Osteoblast (primary cell): ENCODE data around the gene PTPN3. TPM values are rescaled to one million over a fixed set of nuclear protein-coding genes. Genes with fewer than 3 reads are reported as not detected.

Experiments used
- DNase-seq: peaks from one replicate; pipeline ENCODE4 v3.0.0; 2011; ENCODE audit warnings: low spot score, mixed read lengths; ENCODE audit not compliant: insufficient read length; ENCODE audit errors: missing footprints
- H2AFZ ChIP-seq: 2 replicates; pipeline ENCODE4 v1.6.0; 2011; ENCODE audit warnings: mild to moderate bottlenecking, low read length
- H3K27ac ChIP-seq: 2 replicates; pipeline ENCODE4 v1.5.1; 2011; ENCODE audit warnings: mild to moderate bottlenecking, low read depth, low read length, moderate library complexity
- H3K27me3 ChIP-seq: 2 replicates; pipeline ENCODE4 v1.6.0; 2012; ENCODE audit warnings: mild to moderate bottlenecking, control low read depth, inconsistent platforms, low read length, moderate library complexity; ENCODE audit not compliant: insufficient read depth
- H3K36me3 ChIP-seq: 2 replicates; pipeline ENCODE4 v1.5.1; 2011; ENCODE audit warnings: mild to moderate bottlenecking, low read length, control low read depth, moderate library complexity; ENCODE audit not compliant: insufficient read depth
- H3K4me1 ChIP-seq: 2 replicates; pipeline ENCODE4 v1.5.1; 2011; ENCODE audit warnings: mild to moderate bottlenecking, low read length, control low read depth, moderate library complexity; ENCODE audit not compliant: insufficient read depth
- H3K4me2 ChIP-seq: 2 replicates; pipeline ENCODE4 v1.6.0; 2011; ENCODE audit warnings: mild to moderate bottlenecking, low read length; ENCODE audit not compliant: insufficient read depth
- H3K4me3 ChIP-seq: fragments of 200-600 bp; sonication (generic); 3 replicates; pipeline ENCODE4 v1.5.1; 2012; ENCODE audit warnings: mild to moderate bottlenecking, low read length, inconsistent platforms; ENCODE audit not compliant: insufficient read depth
- H3K79me2 ChIP-seq: 2 replicates; pipeline ENCODE4 v1.6.0; 2012; ENCODE audit warnings: mild to moderate bottlenecking, low read length, control low read depth, inconsistent platforms; ENCODE audit not compliant: insufficient read depth
- H3K9me3 ChIP-seq: 2 replicates; pipeline ENCODE4 v1.5.1; 2011; ENCODE audit warnings: low read depth, low read length, control low read depth
- H4K20me1 ChIP-seq: 2 replicates; pipeline ENCODE4 v1.6.0; 2012; ENCODE audit warnings: mild to moderate bottlenecking, low read length, control low read depth; ENCODE audit not compliant: insufficient read depth
- total RNA-seq: library from RNA; depleted of rRNA; stranded (reverse); fragments of >200 nt; gene quantifications from 2 replicates; pipeline ENCODE4 v1.2.3, GENCODE V29; 2012
- TF ChIP-seq, protein P1 (sequence below): IDR thresholded peaks from 2 replicates; pipeline ENCODE4 v1.5.1; 2011; ENCODE audit warnings: mild to moderate bottlenecking, low read depth, low read length, moderate library complexity; ENCODE audit errors: extremely low read depth

PTPN3 gene
- total RNA-seq, 1 donor = 2.9 TPM

DNA sequence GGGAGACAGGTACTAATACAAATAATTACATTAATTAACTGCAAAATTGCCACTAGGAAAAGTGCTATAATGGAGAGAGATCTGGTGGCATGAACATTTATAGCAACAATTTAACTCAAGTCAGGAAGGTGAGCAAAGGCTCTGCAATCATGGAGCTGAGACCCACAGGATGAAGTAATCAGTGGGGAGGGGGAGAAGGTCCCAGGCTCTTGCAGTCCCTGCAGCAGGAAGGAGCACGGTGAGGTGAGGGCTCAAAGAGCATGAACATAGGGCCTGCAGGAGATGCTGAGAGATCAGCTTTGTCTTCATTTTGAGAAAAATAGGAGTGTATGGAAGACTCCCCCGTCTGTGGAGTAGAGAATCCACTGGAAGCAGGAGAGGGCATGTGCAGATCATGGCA lies 6.5 kb downstream of the PTPN3 start:
- no peaks in the 10 kb centered on the region for H3K4me1 ChIP-seq
- peaks cover 8% of the 10 kb centered on the region for H3K79me2 ChIP-seq
- no peak overlapping the region for H3K4me3 ChIP-seq
- peaks cover 1% of the 10 kb centered on the region for H3K27me3 ChIP-seq
- TF ChIP-seq, protein P1, sequence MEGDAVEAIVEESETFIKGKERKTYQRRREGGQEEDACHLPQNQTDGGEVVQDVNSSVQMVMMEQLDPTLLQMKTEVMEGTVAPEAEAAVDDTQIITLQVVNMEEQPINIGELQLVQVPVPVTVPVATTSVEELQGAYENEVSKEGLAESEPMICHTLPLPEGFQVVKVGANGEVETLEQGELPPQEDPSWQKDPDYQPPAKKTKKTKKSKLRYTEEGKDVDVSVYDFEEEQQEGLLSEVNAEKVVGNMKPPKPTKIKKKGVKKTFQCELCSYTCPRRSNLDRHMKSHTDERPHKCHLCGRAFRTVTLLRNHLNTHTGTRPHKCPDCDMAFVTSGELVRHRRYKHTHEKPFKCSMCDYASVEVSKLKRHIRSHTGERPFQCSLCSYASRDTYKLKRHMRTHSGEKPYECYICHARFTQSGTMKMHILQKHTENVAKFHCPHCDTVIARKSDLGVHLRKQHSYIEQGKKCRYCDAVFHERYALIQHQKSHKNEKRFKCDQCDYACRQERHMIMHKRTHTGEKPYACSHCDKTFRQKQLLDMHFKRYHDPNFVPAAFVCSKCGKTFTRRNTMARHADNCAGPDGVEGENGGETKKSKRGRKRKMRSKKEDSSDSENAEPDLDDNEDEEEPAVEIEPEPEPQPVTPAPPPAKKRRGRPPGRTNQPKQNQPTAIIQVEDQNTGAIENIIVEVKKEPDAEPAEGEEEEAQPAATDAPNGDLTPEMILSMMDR = no peak
- DNase-seq = no peak
- H3K9me3 ChIP-seq = no peaks in the 10 kb centered on the region
- no peaks in the 10 kb centered on the region for H3K36me3 ChIP-seq
- no peak overlapping the region for H3K27ac ChIP-seq
- no peak overlapping the region for H3K4me2 ChIP-seq
- peaks cover 4% of the 10 kb centered on the region for H4K20me1 ChIP-seq
- no peak overlapping the region for H2AFZ ChIP-seq

DNA sequence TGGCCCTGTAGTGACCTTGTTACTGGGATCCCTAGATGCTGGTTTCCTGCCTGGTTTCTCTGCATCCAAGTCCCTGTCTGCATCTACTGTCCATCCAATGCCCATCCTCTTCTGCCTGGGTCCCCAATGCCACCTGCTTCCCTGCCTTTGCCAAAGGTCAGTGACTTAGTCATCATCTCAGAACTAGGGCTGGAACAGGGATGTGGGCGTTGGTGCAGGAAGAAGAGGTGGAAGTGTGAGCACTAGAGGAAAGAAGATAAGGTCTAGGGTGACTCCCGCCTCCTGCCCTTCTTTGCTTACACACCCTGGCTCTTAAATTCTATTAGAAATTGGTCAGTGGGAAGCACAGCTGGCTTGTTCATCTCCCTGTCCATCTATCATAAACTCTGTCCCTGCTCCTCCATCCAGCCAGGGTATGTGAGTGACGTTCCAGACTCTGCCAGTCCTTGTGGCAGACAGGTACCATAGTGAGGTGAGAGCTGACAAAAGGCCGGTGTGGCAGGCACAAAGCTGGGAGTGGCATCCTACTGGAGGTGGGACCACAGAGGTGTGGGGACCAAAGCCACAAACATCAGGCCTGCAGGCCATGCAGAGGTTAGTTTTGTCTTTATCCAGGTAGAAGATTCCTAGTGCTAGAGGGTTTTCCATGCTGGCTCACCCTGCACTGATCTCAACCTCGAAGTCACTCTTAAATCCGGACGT lies 9.2 kb downstream of the PTPN3 start:
- Histone ChIP-seq H3K27ac (no peak overlapping the region), H3K27me3 (no peaks in the 10 kb centered on the region), H2AFZ (no peak overlapping the region), H3K4me1 (no peaks in the 10 kb centered on the region), H3K79me2 (peaks cover 3% of the 10 kb centered on the region), H3K9me3 (no peaks in the 10 kb centered on the region), H3K4me2 (no peak overlapping the region), H3K36me3 (no peaks in the 10 kb centered on the region), H3K4me3 (no peak overlapping the region), H4K20me1 (no peaks in the 10 kb centered on the region)
- DNase-seq = no peak
- TF ChIP-seq, protein P1 = no peak

DNA sequence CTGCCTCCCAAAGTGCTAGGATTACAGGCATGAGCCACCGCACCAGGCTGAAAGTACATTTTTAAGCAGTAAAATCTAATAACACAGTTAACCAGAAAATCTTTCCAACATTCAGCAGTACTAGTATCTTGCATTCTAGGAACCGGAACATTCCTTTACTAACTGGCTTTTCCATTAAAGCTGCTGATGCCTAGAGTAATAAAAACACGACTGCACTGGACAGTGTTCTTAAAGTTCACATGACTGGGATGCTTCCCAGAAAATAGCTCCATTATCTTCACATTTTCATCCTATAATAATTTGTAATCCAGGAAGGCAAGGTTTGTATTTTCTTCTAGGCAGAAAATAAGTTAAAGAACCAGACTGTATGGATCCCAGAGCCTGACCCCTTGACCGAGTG lies 9.8 kb downstream of the PTPN3 start:
- no peaks in the 10 kb centered on the region for H3K27me3 ChIP-seq
- H3K4me1 ChIP-seq = no peaks in the 10 kb centered on the region
- H3K9me3 ChIP-seq = no peaks in the 10 kb centered on the region
- H3K4me3 ChIP-seq = no peak overlapping the region
- no peak overlapping the region for H2AFZ ChIP-seq
- H3K4me2 ChIP-seq = no peak overlapping the region
- no peak for DNase-seq
- no peak overlapping the region for H3K27ac ChIP-seq
- TF ChIP-seq, protein P1 = no peak
- no peaks in the 10 kb centered on the region for H4K20me1 ChIP-seq
- H3K36me3 ChIP-seq = no peaks in the 10 kb centered on the region
- peaks cover 3% of the 10 kb centered on the region for H3K79me2 ChIP-seq

DNA sequence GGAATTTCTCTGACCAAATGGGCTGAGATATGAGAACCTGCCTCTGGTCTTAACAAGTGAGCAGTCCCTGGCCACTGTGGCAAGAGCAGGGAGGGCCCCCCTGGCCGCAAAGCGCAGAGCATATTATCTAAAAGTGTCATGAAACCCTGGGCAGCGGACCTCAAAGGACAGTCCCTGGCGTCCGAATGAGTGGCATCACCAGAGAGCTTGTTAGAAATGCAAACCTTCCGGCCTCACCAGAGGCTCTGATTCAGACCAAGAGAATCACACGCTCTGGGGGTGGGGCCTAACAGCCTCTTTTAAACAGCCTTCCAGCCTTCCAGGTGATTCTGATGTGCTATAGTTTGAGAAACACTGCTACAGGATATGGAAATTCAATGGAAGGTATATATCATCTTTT lies 10.9 kb downstream of the PTPN3 start:
- Histone ChIP-seq H3K27me3 (no peaks in the 10 kb centered on the region), H3K27ac (no peak overlapping the region), H3K4me2 (no peak overlapping the region), H3K4me3 (no peak overlapping the region), H4K20me1 (no peaks in the 10 kb centered on the region), H2AFZ (no peak overlapping the region), H3K36me3 (no peaks in the 10 kb centered on the region), H3K4me1 (peaks cover 4% of the 10 kb centered on the region), H3K9me3 (no peaks in the 10 kb centered on the region), H3K79me2 (peaks cover 2% of the 10 kb centered on the region)
- no peak for DNase-seq
- TF ChIP-seq, protein P1 = no peak
